Eye (tissue), 1 donor: ENCODE results near the gene MYCT1.
A peak's percentile ranks its signal among the peaks of the same experiment; 100 is the strongest.
"Not testable (repeated sequence)": the region's sequence is repeated elsewhere in the genome, so short reads cannot be mapped to it uniquely, and the experiment has no call there.

Source experiments
- DNase-seq: peaks from one replicate; pipeline ENCODE4 v3.0.0-alpha.2; 2015

The MYCT1 gene

GRCh38 chr6:152697634-152698033, at the start of gene MYCT1:
MYCT1 (plus strand) TSS chr6:152697897; CDS start chr6:152697903, 6 bp downstream.
- DNase-seq = no peak

GRCh38 chr6:152648105-152648504, 49.6 kb upstream of the MYCT1 start:
- no peak for DNase-seq

- DNase-seq = no peak
Observed at GRCh38 chr6:152651986-152652385, 45.7 kb upstream of the MYCT1 start.

- no peak for DNase-seq
Observed at GRCh38 chr6:152661776-152662175, 35.9 kb upstream of the MYCT1 start.

- peak; percentile 28 for DNase-seq
Observed at GRCh38 chr6:152669895-152670294, 27.8 kb upstream of the MYCT1 start.

GRCh38 chr6:152671171-152671570, 26.5 kb upstream of the MYCT1 start:
- DNase-seq = no peak

- no peak for DNase-seq
Observed at GRCh38 chr6:152673236-152673635, 24.5 kb upstream of the MYCT1 start.

GRCh38 chr6:152680151-152680550, 17.5 kb upstream of the MYCT1 start:
- DNase-seq = no peak

GRCh38 chr6:152680879-152681517, 16.7 kb upstream of the MYCT1 start:
- DNase-seq = no peak

- no peak for DNase-seq
Observed at GRCh38 chr6:152682141-152682540, 15.6 kb upstream of the MYCT1 start.

- not testable (repeated sequence) for DNase-seq
Observed at GRCh38 chr6:152682935-152683334, 14.8 kb upstream of the MYCT1 start.

- no peak for DNase-seq
Observed at GRCh38 chr6:152685819-152686218, 11.9 kb upstream of the MYCT1 start.

GRCh38 chr6:152695372-152696045, 2.2 kb upstream of the MYCT1 start:
- no peak for DNase-seq

- DNase-seq = no peak
Observed at GRCh38 chr6:152696522-152696921, 1.2 kb upstream of the MYCT1 start.

- no peak for DNase-seq
Observed at GRCh38 chr6:152698692-152699091, 995 bp downstream of the MYCT1 start.

GRCh38 chr6:152700427-152700826, 2.7 kb downstream of the MYCT1 start:
- no peak for DNase-seq

GRCh38 chr6:152701081-152701862, 3.6 kb downstream of the MYCT1 start:
- DNase-seq = peak; percentile 6

- DNase-seq = no peak
Observed at GRCh38 chr6:152701863-152702401, 4.2 kb downstream of the MYCT1 start.

GRCh38 chr6:152703750-152704149, 6.1 kb downstream of the MYCT1 start:
- not testable (repeated sequence) for DNase-seq

GRCh38 chr6:152705327-152705726, 7.6 kb downstream of the MYCT1 start:
- DNase-seq = no peak

- DNase-seq = no peak
Observed at GRCh38 chr6:152716322-152716721, 18.6 kb downstream of the MYCT1 start.

GRCh38 chr6:152720974-152721373, 23.3 kb downstream of the MYCT1 start:
- DNase-seq = peak; percentile 65

- DNase-seq = no peak
Observed at GRCh38 chr6:152721956-152722355, 24.3 kb downstream of the MYCT1 start.

- no peak for DNase-seq
Observed at GRCh38 chr6:152723398-152723797, 25.7 kb downstream of the MYCT1 start.
